ENCODE results near the gene FTCDNL1. TPM values are rescaled to one million over a fixed set of nuclear protein-coding genes. Genes with fewer than 3 reads are reported as not detected.

FTCDNL1 gene
- total and polyA plus RNA-seq, 9 of the 15 experiments (the other 6 are each of a cell fraction or from before 2014, with no cell fraction given) = 0.13 to 0.58 (median 0.32) TPM

- H3K9me3 ChIP-seq (replicated peaks; ENCODE audit: control insufficient read depth, insufficient read depth, low read depth, low read length) = peaks cover 3% of the 10 kb centered on the region; the same call in 1 of the 2 replicates
- DNase-seq (ENCODE audit: extremely low read depth in 1 of 4, low spot score in 3 of 4) = no peak
- H3K79me2 ChIP-seq (ENCODE audit: control insufficient read depth, insufficient read depth, low read length) = no peaks in the 10 kb centered on the region
- no peak overlapping the region for H3K4me2 ChIP-seq (ENCODE audit: insufficient read depth, low read length)
- H3K9ac ChIP-seq (ENCODE audit: insufficient read depth in 1 of 2, low read depth in 2 of 2, low read length in 2 of 2) = no peak overlapping the region
- H3K4me1 ChIP-seq (replicated peaks in 1 of 2; ENCODE audit: control insufficient read depth in 2 of 2, insufficient read depth in 2 of 2, low read length in 2 of 2) = no peaks in the 10 kb centered on the region
- intact Hi-C loops (cut with micrococcal nuclease) (no loop called here), in situ Hi-C loops (cut with MboI) (no loop called here)
- TF ChIP-seq PTBP1 (IDR thresholded peaks at IDR 0.05; ENCODE audit: low read depth, low read length) (no peak), ZNF232 (CRISPR knock-in tag; IDR thresholded peaks at IDR 0.05) (no peak), CHCHD3 (CRISPR knock-in tag; IDR thresholded peaks at IDR 0.05) (no peak), MNT (conservative IDR thresholded peaks at IDR 0.05) (no peak), ETV1 (tag; conservative IDR thresholded peaks at IDR 0.05; ENCODE audit: low read depth) (no peak), KAT8 (IDR thresholded peaks at IDR 0.05; ENCODE audit: low read depth) (no peak), SNAPC5 (CRISPR knock-in tag; IDR thresholded peaks at IDR 0.05) (no peak), ZBTB26 (CRISPR knock-in tag; IDR thresholded peaks at IDR 0.05) (no peak), HSF4 (CRISPR knock-in tag; IDR thresholded peaks at IDR 0.05; ENCODE audit: borderline replicate concordance) (no peak), CBX1 (IDR thresholded peaks at IDR 0.05; ENCODE audit: low read depth) (no peak), MTA1 (IDR thresholded peaks at IDR 0.05; ENCODE audit: borderline replicate concordance) (no peak), MEF2A (IDR thresholded peaks at IDR 0.05; ENCODE audit: control insufficient read depth, low read depth, low read length) (no peak), HDAC3 (IDR thresholded peaks at IDR 0.05; ENCODE audit: borderline replicate concordance, partially characterized antibody) (no peak), CBFA2T2 (conservative IDR thresholded peaks at IDR 0.05) (no peak), PCBP1 (IDR thresholded peaks at IDR 0.05; ENCODE audit: low read depth, low read length, poor library complexity, severe bottlenecking) (no peak), ZHX1 (conservative IDR thresholded peaks at IDR 0.05; ENCODE audit: low read length) (no peak)
- H3K9me1 ChIP-seq (ENCODE audit: control insufficient read depth, insufficient read depth, low read length) = no peaks in the 10 kb centered on the region
- no peak for ATAC-seq
- no peaks in the 10 kb centered on the region for H4K20me1 ChIP-seq (replicated peaks; ENCODE audit: control insufficient read depth, insufficient read depth, low read length)
- no peak overlapping the region for H2AFZ ChIP-seq (ENCODE audit: low read depth, low read length)
- no peak overlapping the region for H3K27ac ChIP-seq (ENCODE audit: extremely low read depth, low read depth, low read length)
- ChIA-PET CTCF (ENCODE audit: low intra/inter-chr PET ratio) (no interaction called here), POLR2A (no interaction called here)
- H3K27me3 ChIP-seq (ENCODE audit: control insufficient read depth in 2 of 2, insufficient read depth in 2 of 2, low read length in 2 of 2) = no peaks in the 10 kb centered on the region
- no TSS peak for BruUV-seq (replicated peaks)
- no peaks in the 10 kb centered on the region for H3K36me3 ChIP-seq (ENCODE audit: control insufficient read depth, insufficient read depth, low read length)
- FAIRE-seq = no peak
- H3K4me3 ChIP-seq = no peak overlapping the region
Observed at GRCh38 chr2:199882667-199883066, 31.7 kb upstream of the FTCDNL1 start.

Data from K562 (cell line).